Measurements from ENCODE around the gene KCNE2.

KCNE2 gene

GRCh38 chr21:34363733-34364132, at the start of gene KCNE2:
TSS of gene KCNE2 (plus strand) at chr21:34364006. CDS start at chr21:34370479, 6,473 bp downstream.
- in situ Hi-C loops (cut with MboI; ENCODE audit: low pct_unique_long_range_greater_than_20kb, low sequenced_read_pairs): no loop called here
- DNase-seq: no peak

- in situ Hi-C loops (cut with MboI; ENCODE audit: low pct_unique_long_range_greater_than_20kb, low sequenced_read_pairs): no loop called here
- DNase-seq: no peak
Observed at GRCh38 chr21:34319585-34319984, 44.2 kb upstream of the KCNE2 start.

- no peak for DNase-seq
- in situ Hi-C loops (cut with MboI; ENCODE audit: low pct_unique_long_range_greater_than_20kb, low sequenced_read_pairs): no loop called here
Observed at GRCh38 chr21:34320011-34320410, 43.8 kb upstream of the KCNE2 start.

GRCh38 chr21:34330055-34330454, 33.8 kb upstream of the KCNE2 start:
- in situ Hi-C loops (cut with MboI; ENCODE audit: low pct_unique_long_range_greater_than_20kb, low sequenced_read_pairs): no loop called here
- DNase-seq: no peak

GRCh38 chr21:34331726-34332125, 32.1 kb upstream of the KCNE2 start:
- DNase-seq: no peak
- in situ Hi-C loops (cut with MboI; ENCODE audit: low pct_unique_long_range_greater_than_20kb, low sequenced_read_pairs): no loop called here

GRCh38 chr21:34332347-34332746, 31.5 kb upstream of the KCNE2 start:
- no peak for DNase-seq
- in situ Hi-C loops (cut with MboI; ENCODE audit: low pct_unique_long_range_greater_than_20kb, low sequenced_read_pairs): no loop called here

GRCh38 chr21:34333121-34333739, 30.6 kb upstream of the KCNE2 start:
- DNase-seq: no peak

GRCh38 chr21:34335316-34335715, 28.5 kb upstream of the KCNE2 start:
- DNase-seq: no peak
- in situ Hi-C loops (cut with MboI; ENCODE audit: low pct_unique_long_range_greater_than_20kb, low sequenced_read_pairs): no loop called here

More at GRCh38 chr21:34333121-34333739, 30.6 kb upstream of the KCNE2 start:
- in situ Hi-C loops (cut with MboI; ENCODE audit: low pct_unique_long_range_greater_than_20kb, low sequenced_read_pairs): no loop called here

- in situ Hi-C loops (cut with MboI; ENCODE audit: low pct_unique_long_range_greater_than_20kb, low sequenced_read_pairs): no loop called here
- no peak for DNase-seq
Observed at GRCh38 chr21:34336245-34336644, 27.6 kb upstream of the KCNE2 start.

- DNase-seq: no peak
- in situ Hi-C loops (cut with MboI; ENCODE audit: low pct_unique_long_range_greater_than_20kb, low sequenced_read_pairs): no loop called here
Observed at GRCh38 chr21:34336756-34337391, 26.9 kb upstream of the KCNE2 start.

- DNase-seq: no peak
- in situ Hi-C loops (cut with MboI; ENCODE audit: low pct_unique_long_range_greater_than_20kb, low sequenced_read_pairs): no loop called here
Observed at GRCh38 chr21:34337741-34338140, 26.1 kb upstream of the KCNE2 start.

GRCh38 chr21:34338226-34338625, 25.6 kb upstream of the KCNE2 start:
- DNase-seq: no peak
- in situ Hi-C loops (cut with MboI; ENCODE audit: low pct_unique_long_range_greater_than_20kb, low sequenced_read_pairs): no loop called here

- no peak for DNase-seq
- in situ Hi-C loops (cut with MboI; ENCODE audit: low pct_unique_long_range_greater_than_20kb, low sequenced_read_pairs): no loop called here
Observed at GRCh38 chr21:34340061-34340460, 23.7 kb upstream of the KCNE2 start.

GRCh38 chr21:34342476-34342875, 21.3 kb upstream of the KCNE2 start:
- no peak for DNase-seq
- in situ Hi-C loops (cut with MboI; ENCODE audit: low pct_unique_long_range_greater_than_20kb, low sequenced_read_pairs): no loop called here

GRCh38 chr21:34343347-34343746, 20.5 kb upstream of the KCNE2 start:
- in situ Hi-C loops (cut with MboI; ENCODE audit: low pct_unique_long_range_greater_than_20kb, low sequenced_read_pairs): no loop called here
- DNase-seq: no peak

GRCh38 chr21:34343838-34344381, 19.9 kb upstream of the KCNE2 start:
- DNase-seq: no peak
- in situ Hi-C loops (cut with MboI; ENCODE audit: low pct_unique_long_range_greater_than_20kb, low sequenced_read_pairs): no loop called here

- in situ Hi-C loops (cut with MboI; ENCODE audit: low pct_unique_long_range_greater_than_20kb, low sequenced_read_pairs): no loop called here
- no peak for DNase-seq
Observed at GRCh38 chr21:34344584-34344983, 19.2 kb upstream of the KCNE2 start.

GRCh38 chr21:34345091-34345871, 18.5 kb upstream of the KCNE2 start:
- no peak for DNase-seq
- in situ Hi-C loops (cut with MboI; ENCODE audit: low pct_unique_long_range_greater_than_20kb, low sequenced_read_pairs): no loop called here

GRCh38 chr21:34345892-34346291, 17.9 kb upstream of the KCNE2 start:
- DNase-seq: no peak
- in situ Hi-C loops (cut with MboI; ENCODE audit: low pct_unique_long_range_greater_than_20kb, low sequenced_read_pairs): no loop called here

- DNase-seq: no peak
- in situ Hi-C loops (cut with MboI; ENCODE audit: low pct_unique_long_range_greater_than_20kb, low sequenced_read_pairs): no loop called here
Observed at GRCh38 chr21:34348890-34349519, 14.8 kb upstream of the KCNE2 start.
